ENCODE measurements around the gene LHX8.

GRCh38 chr1:75092141-75092540 is 42.0 kb upstream of the LHX8 start:
- no peak for TF ChIP-seq JUN (CRISPR knock-in tag; IDR thresholded peaks at IDR 0.05)
- no peak for TF ChIP-seq CTCF (IDR thresholded peaks at IDR 0.05)
- no peak for TF ChIP-seq USF2 (CRISPR knock-in tag; IDR thresholded peaks at IDR 0.05)

Measured in WTC11 (cell line).